WTC11 (cell line): Measurements from ENCODE around the gene APOBEC2. TPM values are rescaled to one million over a fixed set of nuclear protein-coding genes. Genes with fewer than 3 reads are reported as not detected.

Experiments used
- AR ChIP-seq: fragments of 250-450 bp; sonication (Bioruptor Pico); IDR thresholded peaks from 2 replicates; pipeline ENCODE4 v1.9.0; 2021; ENCODE audit warnings: mild to moderate bottlenecking
- ATF1 ChIP-seq: sonication (generic); formaldehyde crosslinking; IDR thresholded peaks from 2 replicates; pipeline ENCODE4 v1.8.1; 2023; ENCODE audit warnings: mild to moderate bottlenecking, moderate library complexity, missing genetic modification reagents
- ATF3 ChIP-seq: sonication (generic); formaldehyde crosslinking; conservative IDR thresholded peaks from 2 replicates; pipeline ENCODE4 v1.8.1; 2022; ENCODE audit warnings: mild to moderate bottlenecking, missing genetic modification reagents
- CREB1 ChIP-seq: sonication (generic); formaldehyde crosslinking; IDR thresholded peaks from 2 replicates; pipeline ENCODE4 v1.8.0; 2023; ENCODE audit warnings: mild to moderate bottlenecking, missing genetic modification reagents
- CTCF ChIP-seq: fragments of 200-600 bp; IDR thresholded peaks from 2 replicates; pipeline ENCODE4 v1.8.0; 2022; ENCODE audit warnings: antibody characterized with exemption
- ETV6 ChIP-seq: sonication (generic); formaldehyde crosslinking; IDR thresholded peaks from 2 replicates; pipeline ENCODE4 v1.8.1; 2022; ENCODE audit warnings: mild to moderate bottlenecking, missing genetic modification reagents
- FOXP4 ChIP-seq: sonication (generic); formaldehyde crosslinking; IDR thresholded peaks from 2 replicates; pipeline ENCODE4 v1.8.0; 2022; ENCODE audit warnings: mild to moderate bottlenecking, missing genetic modification reagents
- HMGXB4 ChIP-seq: sonication (generic); formaldehyde crosslinking; IDR thresholded peaks from 2 replicates; pipeline ENCODE4 v1.8.1; 2023; ENCODE audit warnings: mild to moderate bottlenecking, moderate library complexity, missing genetic modification reagents
- IRF1 ChIP-seq: sonication (generic); formaldehyde crosslinking; IDR thresholded peaks from 2 replicates; pipeline ENCODE4 v1.8.0; 2023; ENCODE audit warnings: missing genetic modification reagents
- JAZF1 ChIP-seq: fragments of 250-450 bp; sonication (Bioruptor Pico); IDR thresholded peaks from 2 replicates; pipeline ENCODE4 v1.9.0; 2021; ENCODE audit warnings: moderate library complexity, mild to moderate bottlenecking, inconsistent platforms
- MAX ChIP-seq: sonication (generic); formaldehyde crosslinking; IDR thresholded peaks from 2 replicates; pipeline ENCODE4 v1.8.0; 2022; ENCODE audit warnings: mild to moderate bottlenecking, missing genetic modification reagents
- MXD4 ChIP-seq: fragments of 250-450 bp; sonication (Bioruptor Pico); IDR thresholded peaks from 2 replicates; pipeline ENCODE4 v1.8.0; 2021; ENCODE audit warnings: mild to moderate bottlenecking, moderate library complexity, borderline replicate concordance
- NFATC4 ChIP-seq: fragments of 250-450 bp; sonication (Bioruptor Pico); IDR thresholded peaks from 2 replicates; pipeline ENCODE4 v1.9.0; 2021; ENCODE audit warnings: mild to moderate bottlenecking
- PRDM15 ChIP-seq: sonication (generic); formaldehyde crosslinking; IDR thresholded peaks from 2 replicates; pipeline ENCODE4 v1.8.0; 2022; ENCODE audit warnings: missing genetic modification reagents
- PRRX2 ChIP-seq: fragments of 250-450 bp; sonication (Bioruptor Pico); IDR thresholded peaks from 2 replicates; pipeline ENCODE4 v1.8.0; 2021; ENCODE audit warnings: mild to moderate bottlenecking
- RORB ChIP-seq: fragments of 250-450 bp; sonication (Bioruptor Pico); IDR thresholded peaks from 2 replicates; pipeline ENCODE4 v1.9.0; 2021; ENCODE audit warnings: mild to moderate bottlenecking
- SMAD4 ChIP-seq: sonication (generic); formaldehyde crosslinking; IDR thresholded peaks from 2 replicates; pipeline ENCODE4 v1.8.0; 2022; ENCODE audit warnings: mild to moderate bottlenecking, missing genetic modification reagents
- SP1 ChIP-seq: sonication (generic); formaldehyde crosslinking; conservative IDR thresholded peaks from 2 replicates; pipeline ENCODE4 v1.8.1; 2022; ENCODE audit warnings: missing genetic modification reagents
- TCF7 ChIP-seq: sonication (generic); formaldehyde crosslinking; IDR thresholded peaks from 2 replicates; pipeline ENCODE4 v1.8.0; 2022; ENCODE audit warnings: mild to moderate bottlenecking, low read depth, missing genetic modification reagents, moderate library complexity
- USF2 ChIP-seq: sonication (generic); formaldehyde crosslinking; IDR thresholded peaks from 2 replicates; pipeline ENCODE4 v1.8.1; 2023; ENCODE audit warnings: mild to moderate bottlenecking, missing genetic modification reagents, moderate library complexity
- ZBTB43 ChIP-seq: sonication (generic); formaldehyde crosslinking; IDR thresholded peaks from 2 replicates; pipeline ENCODE4 v1.8.1; 2023; ENCODE audit warnings: mild to moderate bottlenecking, missing genetic modification reagents
- ZNF121 ChIP-seq: sonication (generic); formaldehyde crosslinking; IDR thresholded peaks from 2 replicates; pipeline ENCODE4 v1.8.0; 2023; ENCODE audit warnings: missing genetic modification reagents
- ZNF317 ChIP-seq: sonication (generic); formaldehyde crosslinking; IDR thresholded peaks from 2 replicates; pipeline ENCODE4 v1.8.1; 2023; ENCODE audit warnings: low read depth, mild to moderate bottlenecking, moderate library complexity, missing genetic modification reagents, borderline replicate concordance
- ZNF416 ChIP-seq: fragments of 250-450 bp; sonication (Bioruptor Pico); IDR thresholded peaks from 2 replicates; pipeline ENCODE4 v1.9.0; 2021; ENCODE audit warnings: mild to moderate bottlenecking, inconsistent platforms
- ZNF671 ChIP-seq: fragments of 250-450 bp; sonication (Bioruptor Pico); IDR thresholded peaks from 2 replicates; pipeline ENCODE4 v1.8.0; 2021; ENCODE audit warnings: mild to moderate bottlenecking
- total RNA-seq: library from RNA; stranded (reverse); gene quantifications from 3 replicates; pipeline ENCODE4 v1.2.3, GENCODE V29; 2021

Gene APOBEC2
- total RNA-seq, 1 experiment from 2014 or later = not detected

- TF ChIP-seq ZNF121 (CRISPR knock-in tag) (no peak), IRF1 (no peak; the same call in 1 of the 2 replicates), FOXP4 (no peak), RORB (no peak), AR (CRISPR knock-in tag) (no peak), MXD4 (CRISPR knock-in tag) (no peak), CREB1 (CRISPR knock-in tag) (no peak), ZBTB43 (CRISPR knock-in tag) (no peak), JAZF1 (no peak), CTCF (no peak), TCF7 (no peak), SMAD4 (CRISPR knock-in tag) (no peak), SP1 (0 out of 2 replicates have a peak, but pooled peaks have one; percentile 34), ZNF317 (CRISPR knock-in tag) (no peak), MAX (CRISPR knock-in tag) (peak; percentile 97), PRDM15 (CRISPR knock-in tag) (no peak), ATF3 (CRISPR knock-in tag) (no peak), ZNF416 (CRISPR knock-in tag) (no peak), PRRX2 (CRISPR knock-in tag) (no peak), ETV6 (0 out of 2 replicates have a peak, but pooled peaks have one; percentile 55), ATF1 (CRISPR knock-in tag) (no peak), ZNF671 (CRISPR knock-in tag) (no peak), HMGXB4 (peak; percentile 63; the same call in 1 of the 2 replicates), USF2 (CRISPR knock-in tag) (peak; percentile 52; the same call in 1 of the 2 replicates), NFATC4 (CRISPR knock-in tag) (no peak)
Measured at GRCh38 chr6:41100871-41101287, 47.9 kb downstream of the APOBEC2 start (continued).
